ENCODE measurements around the gene CEPT1.

Gene CEPT1

DNA sequence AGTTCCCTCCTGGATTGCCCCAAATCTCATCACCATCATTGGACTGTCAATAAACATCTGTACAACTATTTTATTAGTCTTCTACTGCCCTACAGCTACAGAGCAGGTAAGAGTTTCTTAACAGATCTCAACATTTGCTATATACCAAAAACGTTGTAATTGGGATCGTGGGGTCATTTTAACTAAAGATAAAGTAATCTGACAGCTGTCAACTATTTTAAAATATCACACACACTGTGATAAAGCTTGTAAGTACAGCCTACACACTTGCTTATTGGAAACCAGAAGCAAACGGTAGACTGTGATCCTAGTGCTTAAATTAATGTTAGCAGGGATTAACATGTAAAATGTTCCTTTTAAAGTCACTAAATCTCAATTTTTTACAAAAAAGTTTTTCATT, 7.9 kb downstream of the CEPT1 start:
- no peak for DNase-seq

GRCh38 chr1:111148376-111148881, 8.4 kb downstream of the CEPT1 start:
- no peak for DNase-seq

DNA sequence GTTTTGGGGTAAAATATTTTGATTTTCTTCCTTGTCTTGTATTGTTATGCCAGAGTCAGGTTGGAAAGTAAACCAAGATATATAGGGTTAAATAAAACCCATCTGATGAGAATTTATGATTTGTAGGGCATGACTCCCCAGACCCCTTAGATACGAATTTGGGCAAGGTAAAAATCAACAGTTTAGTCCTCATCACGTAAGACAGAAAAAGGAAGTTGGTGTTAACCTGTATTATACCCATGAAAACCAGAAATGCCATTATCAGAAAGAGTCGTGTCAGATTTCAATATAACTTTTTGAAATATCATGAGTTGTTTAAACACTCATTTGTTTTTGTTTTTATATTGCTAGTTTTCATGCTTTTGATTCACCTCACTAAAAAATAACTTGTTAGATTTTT, 11.8 kb downstream of the CEPT1 start:
- no peak for DNase-seq

- peak in 2 of 3 donors; percentile 42 to 43 for DNase-seq
Observed at GRCh38 chr1:111154021-111154999, 14.3 kb downstream of the CEPT1 start.

GRCh38 chr1:111157431-111157830, 17.4 kb downstream of the CEPT1 start:
- no peak for DNase-seq

GRCh38 chr1:111161843-111162487, 21.9 kb downstream of the CEPT1 start:
- DNase-seq, result no peak

GRCh38 chr1:111162488-111162880, 22.5 kb downstream of the CEPT1 start:
- DNase-seq, result no peak

DNA sequence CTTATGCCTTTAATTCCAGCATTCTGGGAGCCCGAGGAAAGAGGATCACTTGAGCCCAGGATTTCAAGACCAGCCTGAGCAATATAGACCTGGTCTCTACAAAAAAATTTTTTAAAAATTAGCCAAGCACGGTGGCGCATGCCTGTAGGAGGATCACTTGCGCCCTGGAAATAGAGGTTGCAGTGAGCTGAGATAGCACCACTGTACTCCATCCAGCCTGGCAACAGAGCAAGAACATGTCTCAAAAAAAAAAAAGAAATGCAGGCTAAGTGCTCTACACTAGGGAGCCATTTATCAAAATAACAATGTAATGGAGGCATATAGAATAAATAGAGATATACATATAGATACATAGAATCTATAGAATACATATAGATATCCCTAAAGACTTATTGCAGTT, 23.3 kb downstream of the CEPT1 start:
- DNase-seq, result no peak

DNA sequence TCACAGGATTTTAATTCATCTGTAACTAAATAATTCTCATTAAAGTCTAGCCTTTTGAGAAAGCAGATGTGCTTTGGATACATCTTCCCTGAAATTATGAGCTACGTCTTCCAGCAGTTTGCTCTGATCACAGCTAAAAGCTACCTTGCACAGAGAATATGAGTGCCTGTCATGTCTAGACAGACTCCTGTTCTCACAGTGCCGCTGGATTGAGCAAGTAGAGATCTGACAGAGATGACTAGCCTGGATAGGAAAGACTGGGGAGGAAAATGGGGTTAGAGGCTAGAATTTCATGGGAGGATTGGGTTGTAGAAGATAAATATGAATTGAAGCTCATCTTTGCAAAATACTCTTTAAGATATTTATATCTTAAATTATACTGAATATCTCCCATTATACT, 24.1 kb downstream of the CEPT1 start:
- no peak for DNase-seq

- DNase-seq, result no peak
Observed at GRCh38 chr1:111172463-111172862, 32.4 kb downstream of the CEPT1 start.

DNA sequence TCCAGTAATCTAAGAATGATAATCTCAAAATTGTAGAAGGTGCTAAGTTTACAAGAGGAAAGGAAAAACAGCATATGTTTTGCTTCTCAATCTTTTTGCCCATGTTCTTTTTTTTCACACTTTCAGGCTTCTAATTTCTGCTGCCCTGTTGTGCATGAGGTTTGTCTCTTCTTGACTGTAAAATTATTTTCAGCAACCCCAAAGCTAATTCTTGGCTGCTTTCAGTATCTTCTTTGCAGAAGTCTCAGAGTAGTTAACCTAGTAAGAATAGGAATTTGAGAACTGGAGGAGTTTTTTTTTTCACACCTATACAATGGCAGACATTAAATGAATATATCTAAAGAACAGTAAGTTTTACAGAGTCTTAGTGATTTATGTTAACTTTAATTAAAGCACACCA, 34.0 kb downstream of the CEPT1 start:
- DNase-seq, result no peak

- no peak for DNase-seq
Observed at GRCh38 chr1:111175349-111175748, 35.3 kb downstream of the CEPT1 start.

- DNase-seq, result no peak
Observed at GRCh38 chr1:111176678-111177077, 36.7 kb downstream of the CEPT1 start.

DNA sequence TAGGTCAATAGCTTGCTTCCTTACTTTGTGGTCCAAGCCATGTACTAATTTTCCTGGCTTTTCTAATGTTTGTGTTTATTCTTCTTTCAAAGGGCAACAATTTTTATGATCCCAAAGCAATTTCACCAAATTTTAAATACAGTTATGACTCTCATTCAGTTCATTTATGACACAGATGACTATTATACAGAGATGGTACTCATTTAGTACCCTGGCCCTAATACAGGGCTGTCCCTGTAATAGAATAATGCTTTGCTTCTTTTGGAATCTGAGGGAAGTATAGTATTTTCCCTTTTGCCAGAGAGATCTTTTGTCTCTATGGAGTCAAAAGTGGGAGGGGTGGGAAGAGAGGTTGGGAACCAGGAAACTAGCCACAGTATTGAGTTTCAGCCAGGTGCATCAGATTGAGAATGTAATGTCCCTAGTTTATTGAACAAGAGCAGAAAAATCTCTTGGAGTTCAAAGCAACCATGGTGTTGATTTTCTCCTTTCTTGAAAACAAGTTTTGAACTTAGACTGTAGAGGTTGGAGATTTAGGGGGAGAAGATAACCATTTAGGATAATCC, 40.0 kb downstream of the CEPT1 start:
- no peak for DNase-seq

- DNase-seq, result no peak
Observed at GRCh38 chr1:111182052-111182451, 42.0 kb downstream of the CEPT1 start.

- DNase-seq, result no peak
Observed at GRCh38 chr1:111183308-111184069, 43.5 kb downstream of the CEPT1 start.

DNA sequence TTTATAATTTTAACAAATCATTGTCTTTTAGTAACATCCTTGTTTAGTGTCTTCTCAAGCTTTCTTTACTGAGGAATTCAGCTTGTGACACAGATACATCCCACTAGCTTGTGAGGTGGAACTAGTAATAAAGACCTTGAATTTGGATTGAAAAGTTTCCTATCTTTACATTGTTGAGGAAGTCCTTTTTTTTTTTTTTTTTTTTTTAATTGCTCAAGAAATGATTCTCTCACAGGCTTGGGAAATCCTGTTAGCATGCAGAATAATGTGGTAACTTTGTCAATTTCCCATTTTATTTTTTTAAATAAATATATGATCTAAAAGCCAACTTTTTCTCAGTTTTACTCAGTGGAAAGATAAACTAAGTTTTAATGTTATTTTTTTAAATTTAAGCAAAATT, 44.6 kb downstream of the CEPT1 start:
- peak; percentile 34 to 84 (median 79) for DNase-seq

GRCh38 chr1:111190931-111191451, 51.0 kb downstream of the CEPT1 start:
- DNase-seq, result peak; percentile 82 to 97 (median 94)

DNA sequence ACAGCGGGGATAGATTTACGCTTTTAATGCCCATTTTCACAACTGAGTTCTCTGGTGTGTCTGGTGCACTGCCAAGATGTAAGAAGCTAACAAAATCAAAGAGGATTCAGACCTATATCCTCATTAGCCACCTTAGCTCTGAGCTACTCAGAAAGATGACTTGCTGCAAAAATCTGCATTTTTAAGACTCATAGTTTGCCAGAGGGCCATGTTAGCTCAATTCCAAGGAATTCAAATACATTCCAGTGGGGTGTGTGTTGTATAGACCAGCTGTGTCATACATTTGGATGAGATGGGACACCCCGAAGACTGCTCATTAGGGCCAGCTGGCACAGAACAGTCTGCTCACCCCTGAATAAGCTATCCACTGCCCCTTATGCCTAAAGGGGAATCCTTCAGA, 51.5 kb downstream of the CEPT1 start:
- no peak for DNase-seq

- no peak for DNase-seq
Observed at GRCh38 chr1:111192074-111192473, 52.1 kb downstream of the CEPT1 start.

DNA sequence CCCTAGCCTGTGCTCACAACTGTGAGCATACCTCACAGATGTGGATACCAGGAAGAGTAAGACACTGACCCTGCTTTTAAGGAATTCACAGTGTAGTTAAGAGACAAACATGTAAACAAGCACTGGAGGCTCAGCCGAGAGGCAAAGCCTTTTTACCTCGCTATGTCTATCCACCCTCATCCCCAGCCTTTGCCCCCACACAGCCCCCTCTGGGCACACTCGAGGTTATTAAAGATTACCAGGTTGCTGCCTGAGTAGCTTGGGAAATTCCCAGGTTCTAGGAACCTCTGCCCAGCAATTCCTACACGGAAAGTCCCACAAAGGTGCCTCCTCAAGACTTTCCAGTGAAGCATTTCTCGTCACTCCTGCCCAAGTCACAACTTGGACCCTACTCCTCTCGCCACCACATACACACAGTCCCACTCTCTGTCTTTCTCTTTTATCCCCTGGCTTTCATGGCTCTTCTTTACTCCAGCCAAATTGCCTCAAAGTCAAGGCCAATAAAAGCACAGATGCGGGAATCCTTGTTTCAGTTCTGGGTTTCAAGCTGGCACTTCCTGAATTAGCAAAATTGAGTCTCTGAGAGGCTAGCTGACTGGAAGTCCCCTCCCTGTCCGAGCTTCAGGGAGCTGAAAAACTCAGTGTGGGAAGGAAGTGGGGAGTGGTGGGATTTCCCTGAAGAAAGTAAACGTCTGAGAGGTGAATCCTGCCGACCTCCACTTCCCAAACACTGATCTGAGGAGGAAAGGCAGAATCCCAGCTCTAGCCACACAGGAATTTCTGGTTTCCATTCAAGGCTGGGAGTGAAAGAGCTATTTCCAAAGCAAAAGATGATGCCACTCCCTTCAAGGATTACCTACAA, 52.9 kb downstream of the CEPT1 start:
- peak; percentile 87 to 96 (median 91) for DNase-seq

Data from suppressor macrophage treated with lipopolysaccharide for 1 hour (primary cell).